ENCODE data around the gene TLE3.

TLE3 gene

GRCh38 chr15:70082281-70082900 is 15.3 kb downstream of the TLE3 start:
- no peak for FAIRE-seq

DNA sequence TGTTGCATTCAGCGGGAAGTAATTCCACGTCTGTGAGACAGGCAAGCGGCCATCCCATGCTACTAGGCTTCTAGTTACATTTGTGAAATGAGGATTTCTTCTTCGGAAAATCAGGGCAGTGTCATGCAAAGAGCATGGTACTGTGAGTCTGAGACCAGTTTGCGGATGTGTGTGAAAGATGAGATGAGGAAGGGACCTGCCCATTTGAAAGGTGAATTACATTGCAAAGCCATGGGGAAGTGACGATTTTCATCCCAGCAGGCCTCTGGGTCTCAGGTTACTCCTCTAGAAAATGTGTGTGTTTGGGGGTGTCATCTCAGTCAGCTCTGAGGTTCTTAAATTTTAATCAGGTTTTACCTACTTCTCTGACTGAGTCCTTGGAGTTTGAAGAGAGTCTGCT is 16.1 kb downstream of the TLE3 start:
- FAIRE-seq: no peak

DNA sequence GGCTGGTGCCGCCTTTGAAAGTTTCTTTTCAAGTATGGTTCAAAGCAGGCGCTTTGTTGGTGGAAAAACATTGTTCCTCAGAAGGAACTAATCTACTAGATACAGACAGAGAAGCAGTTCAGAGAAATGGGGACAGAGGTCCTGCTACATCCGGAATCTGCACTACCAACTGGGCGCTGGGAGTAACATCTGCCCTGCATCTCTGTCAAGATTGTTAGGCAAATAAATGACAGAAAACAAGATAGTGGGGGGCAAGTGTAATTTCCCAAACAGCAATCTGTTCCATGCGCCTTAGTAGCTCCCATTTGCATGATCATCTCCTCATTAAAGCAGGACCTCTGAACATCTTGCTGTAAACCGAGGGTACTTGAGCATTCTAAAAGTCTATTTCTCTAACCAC is 17.4 kb downstream of the TLE3 start:
- no peak for FAIRE-seq

DNA sequence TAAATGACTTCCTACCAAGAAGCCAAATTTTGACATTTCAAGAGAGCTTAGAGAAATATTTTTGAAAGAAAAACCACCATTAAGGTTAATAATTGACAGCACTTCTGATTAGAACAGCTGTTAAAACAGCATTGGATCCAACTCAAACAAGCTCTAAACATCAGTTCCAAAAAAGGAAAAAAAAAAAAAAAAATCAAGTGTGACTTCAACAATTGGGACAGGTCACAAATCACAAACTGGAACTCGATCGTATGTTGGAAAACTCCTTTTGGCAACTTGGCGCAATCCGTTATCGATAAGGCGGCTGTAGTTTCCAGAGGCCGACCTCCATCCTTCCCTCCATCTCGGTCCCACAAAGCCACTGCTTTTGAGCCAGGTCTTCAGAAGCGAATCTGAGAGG is 17.8 kb downstream of the TLE3 start:
- FAIRE-seq: no peak

- no peak for FAIRE-seq
These were observed 18.9 kb downstream of the TLE3 start for GRCh38 chr15:70078578-70079417.

DNA sequence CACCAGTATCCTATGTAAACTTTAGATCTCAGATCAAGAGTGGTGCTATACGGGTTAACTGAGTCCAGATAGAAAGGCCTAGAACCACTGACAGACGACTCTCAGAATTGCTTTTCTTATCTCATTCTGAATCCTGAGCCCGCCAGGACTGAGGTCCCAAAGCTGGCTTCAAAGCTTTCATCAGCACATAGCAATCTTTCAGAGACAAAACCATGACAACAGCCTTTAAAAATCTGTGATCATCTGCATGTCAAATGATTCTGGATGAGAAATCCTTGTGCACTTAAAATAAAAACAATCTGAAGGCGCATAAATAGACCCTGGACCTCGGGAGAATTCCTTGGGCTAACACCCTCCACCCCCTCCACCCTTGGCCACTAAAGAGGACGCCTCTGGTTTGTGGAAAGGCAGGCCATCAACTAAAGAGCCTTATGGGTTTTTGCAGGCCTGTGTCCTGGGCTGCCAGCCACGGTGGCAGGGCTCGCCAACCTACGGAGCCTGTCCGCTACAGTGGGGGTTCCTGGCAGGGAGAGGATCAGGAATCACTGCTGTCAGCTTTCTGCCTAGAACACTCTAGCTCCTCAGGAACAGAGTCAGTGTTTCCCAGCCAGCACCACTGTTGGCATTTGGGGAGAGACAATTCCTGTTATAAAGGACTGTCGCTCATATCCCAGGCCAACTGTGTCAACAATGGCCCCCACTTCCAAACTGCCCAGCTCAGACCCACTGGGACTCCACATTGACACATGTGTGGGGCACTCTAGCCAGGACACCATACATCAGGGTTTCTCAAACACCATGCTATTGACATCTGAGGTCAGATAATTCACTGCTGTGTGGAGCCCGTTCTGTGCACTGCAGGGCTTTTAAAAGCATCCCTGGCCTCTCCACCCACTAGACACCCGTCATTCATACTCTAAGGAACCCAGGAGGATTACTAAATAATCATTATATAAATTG is 20.2 kb downstream of the TLE3 start:
- FAIRE-seq: no peak

DNA sequence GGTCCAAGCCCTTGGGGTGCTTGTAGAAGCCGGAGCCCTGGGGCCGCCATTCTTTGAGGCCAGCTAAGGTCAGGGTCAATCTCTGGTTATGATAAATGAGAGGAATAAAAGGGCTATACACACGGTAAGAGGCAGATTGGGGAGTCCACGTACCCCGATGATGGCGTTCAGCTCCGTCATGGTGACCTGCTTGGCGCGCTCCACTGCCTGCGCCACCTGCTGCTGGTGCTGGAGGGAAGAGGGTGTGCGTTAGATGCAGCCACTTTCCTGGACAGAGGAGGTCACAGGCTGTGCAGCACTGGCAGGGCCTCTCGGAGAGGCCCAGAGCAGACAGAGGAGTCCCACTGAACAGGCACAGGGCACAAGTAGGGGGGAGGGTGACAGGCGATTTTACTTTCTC is 23.3 kb downstream of the TLE3 start:
- no peak for FAIRE-seq

DNA sequence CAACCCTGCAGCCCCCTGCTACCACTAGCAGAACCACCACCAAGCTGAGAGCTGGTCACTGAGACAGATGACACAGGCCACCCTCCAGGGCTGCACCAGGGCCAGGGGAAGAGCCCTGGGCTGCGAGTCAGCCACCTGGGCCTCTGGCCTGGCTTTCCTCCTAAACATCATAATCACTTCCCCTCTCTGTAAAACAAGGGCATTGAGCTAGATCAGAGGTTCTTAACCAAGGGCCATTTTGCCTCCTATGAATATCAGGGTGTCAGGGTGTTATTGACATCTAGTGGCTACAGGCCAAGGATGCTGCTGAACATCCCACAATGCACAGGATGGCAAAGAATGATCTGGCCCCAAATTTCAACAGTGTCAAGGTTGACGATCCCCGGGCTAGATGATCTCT is 25.2 kb downstream of the TLE3 start:
- FAIRE-seq: no peak

- no peak for FAIRE-seq
These were observed 25.9 kb downstream of the TLE3 start for GRCh38 chr15:70071799-70072198.

DNA sequence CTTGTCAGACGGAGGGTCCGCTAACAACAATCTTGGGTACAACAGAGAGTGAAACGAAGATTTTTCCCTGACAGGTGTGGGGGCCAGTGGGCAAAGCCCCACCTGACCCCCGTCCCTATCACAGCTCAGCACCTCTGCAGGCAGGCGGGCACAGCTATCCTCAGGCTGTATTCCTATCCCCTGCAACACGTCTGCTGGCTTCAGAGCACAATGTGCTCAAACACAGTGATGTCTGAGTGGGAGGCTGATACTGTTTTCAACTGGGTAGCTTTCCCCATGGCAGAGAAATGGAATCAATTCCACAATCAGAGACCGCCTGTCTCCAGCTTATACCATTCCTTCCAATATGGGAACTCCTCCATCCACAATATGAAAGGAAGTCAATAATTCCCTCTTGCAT is 28.0 kb downstream of the TLE3 start:
- no peak for FAIRE-seq

- FAIRE-seq: no peak
These were observed 28.7 kb downstream of the TLE3 start for GRCh38 chr15:70068783-70069565.

DNA sequence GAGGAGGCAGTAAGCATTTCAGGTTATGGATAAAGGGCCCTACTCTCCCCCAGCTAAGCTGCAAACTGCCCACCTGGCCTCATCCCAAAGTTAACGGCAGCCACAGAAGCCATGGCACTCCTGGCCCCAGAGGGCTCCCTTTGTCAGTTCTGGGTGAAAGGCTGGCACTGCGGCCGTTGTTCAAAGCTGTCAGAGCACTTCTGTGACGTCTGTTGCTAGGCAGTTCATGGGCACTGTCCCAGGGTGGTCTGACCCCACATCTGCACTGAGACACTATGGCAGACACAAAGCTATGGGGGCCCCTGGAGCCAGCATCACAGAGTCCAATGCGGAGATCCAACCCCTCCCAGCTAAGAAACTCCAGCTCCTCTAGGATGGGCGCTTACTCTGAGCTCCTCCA is 30.0 kb downstream of the TLE3 start:
- no peak for FAIRE-seq

GRCh38 chr15:70067011-70067410 is 30.7 kb downstream of the TLE3 start:
- FAIRE-seq: no peak

DNA sequence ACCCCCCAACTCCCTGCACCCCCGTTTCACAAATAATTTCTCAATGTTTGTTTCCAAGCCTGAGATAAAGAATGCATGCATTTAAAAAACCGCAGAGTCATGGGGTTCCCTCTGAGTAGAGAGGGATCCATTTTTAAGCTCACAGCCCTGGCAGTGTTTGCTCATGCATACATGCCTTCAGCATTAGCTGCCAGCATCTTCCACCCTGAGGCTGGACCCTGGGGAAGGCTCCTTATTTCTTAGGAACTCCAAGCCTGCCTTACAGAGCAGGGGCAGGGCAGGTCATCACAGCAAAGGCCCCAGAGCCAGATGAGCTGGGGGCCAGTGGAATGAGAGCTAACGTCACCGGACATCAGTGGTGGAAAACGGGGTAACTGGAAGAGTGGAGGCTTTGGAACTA is 31.3 kb downstream of the TLE3 start:
- no peak for FAIRE-seq

DNA sequence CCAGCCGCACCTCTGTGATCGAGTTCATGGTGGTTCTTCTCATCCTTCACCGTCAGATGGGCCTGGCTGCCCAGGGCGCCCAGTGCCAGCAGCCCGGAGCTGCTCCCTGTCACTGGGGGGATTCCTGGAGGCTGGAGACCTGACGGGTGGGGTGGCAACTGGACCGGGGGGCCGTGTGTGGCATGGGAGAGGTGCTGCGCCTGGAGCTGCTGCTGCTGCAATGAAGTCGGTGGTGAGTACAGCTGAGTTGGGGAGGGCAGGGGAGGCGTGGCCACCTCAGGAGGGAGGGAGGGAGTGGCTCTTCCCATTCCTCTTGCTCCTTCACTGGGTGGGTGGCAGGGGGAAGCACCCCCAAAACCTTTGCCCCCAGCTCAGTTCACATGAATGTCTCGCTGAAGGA is 31.7 kb downstream of the TLE3 start:
- FAIRE-seq: no peak

- FAIRE-seq: no peak
These were observed 32.6 kb downstream of the TLE3 start for GRCh38 chr15:70065006-70065722.

DNA sequence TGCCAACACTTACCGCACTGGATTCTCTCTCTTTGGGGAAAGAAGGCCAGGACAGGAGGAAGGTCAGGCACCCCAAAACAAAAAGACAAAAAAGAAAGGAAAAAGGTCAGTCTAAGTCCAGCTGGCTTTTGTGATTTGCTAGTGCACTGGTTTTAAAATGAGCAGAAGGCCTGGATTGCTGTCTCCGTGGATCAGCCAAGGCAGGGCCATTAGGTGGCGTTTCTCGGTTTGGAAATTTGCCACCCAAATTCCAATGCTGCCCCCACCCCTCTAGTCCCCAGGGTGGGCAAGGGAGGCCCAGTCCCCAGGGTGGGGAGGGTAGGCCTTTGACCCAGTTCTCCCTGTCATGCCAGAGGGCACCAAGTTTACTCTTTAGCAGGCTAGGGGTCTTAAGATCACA is 33.3 kb downstream of the TLE3 start:
- no peak for FAIRE-seq

DNA sequence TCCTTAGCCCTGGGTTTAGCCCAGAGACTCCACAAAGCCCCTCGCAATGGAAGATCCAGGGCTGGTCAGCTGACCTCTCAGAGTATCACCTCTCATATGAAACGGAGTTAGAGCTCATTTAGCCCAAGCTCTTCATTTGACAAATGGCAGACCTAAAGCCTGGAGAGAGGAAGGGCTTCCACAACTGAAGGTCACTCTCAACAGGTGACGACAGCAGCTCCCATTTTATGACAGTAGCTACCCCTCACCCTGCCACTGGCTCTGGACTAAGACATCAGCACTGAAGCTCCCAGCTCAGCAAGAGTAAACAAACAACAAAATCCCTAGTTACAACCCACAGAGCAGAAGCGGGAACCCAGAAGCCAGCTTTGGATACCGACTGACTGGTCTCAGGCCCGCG is 33.7 kb downstream of the TLE3 start:
- no peak for FAIRE-seq

DNA sequence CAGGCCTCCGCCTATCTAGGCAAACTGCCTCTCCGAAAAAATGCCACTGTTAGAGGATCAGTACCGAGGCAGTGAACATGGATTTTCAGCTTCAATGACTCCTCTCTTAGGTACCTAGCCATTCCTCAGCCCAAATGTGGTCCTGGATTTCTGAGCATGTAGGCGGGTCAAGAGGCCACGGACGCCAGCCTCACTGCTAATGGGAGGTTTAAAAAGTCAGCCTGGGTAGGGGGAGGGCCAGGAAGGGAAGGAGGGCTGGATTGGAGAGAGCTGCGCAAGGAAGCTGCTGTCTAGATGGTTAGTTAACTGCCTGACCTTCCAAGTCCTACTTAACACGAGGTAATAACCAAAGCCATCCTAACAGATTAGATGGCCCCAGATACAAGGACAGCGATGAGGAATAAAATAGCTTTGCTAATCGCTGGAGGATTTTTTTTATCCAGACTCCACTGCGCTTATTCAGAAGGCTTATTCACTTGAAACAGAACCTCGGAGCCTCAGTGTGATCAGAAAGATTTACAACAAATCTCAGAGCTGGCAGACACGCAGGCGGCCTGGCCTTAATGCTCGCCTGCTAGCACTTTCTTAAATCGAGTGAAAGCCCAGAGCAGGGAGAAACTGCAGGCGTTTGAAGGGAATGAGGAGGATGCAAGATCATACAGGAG is 34.3 kb downstream of the TLE3 start:
- no peak for FAIRE-seq

- FAIRE-seq: no peak
These were observed 35.3 kb downstream of the TLE3 start for GRCh38 chr15:70062321-70062956.

DNA sequence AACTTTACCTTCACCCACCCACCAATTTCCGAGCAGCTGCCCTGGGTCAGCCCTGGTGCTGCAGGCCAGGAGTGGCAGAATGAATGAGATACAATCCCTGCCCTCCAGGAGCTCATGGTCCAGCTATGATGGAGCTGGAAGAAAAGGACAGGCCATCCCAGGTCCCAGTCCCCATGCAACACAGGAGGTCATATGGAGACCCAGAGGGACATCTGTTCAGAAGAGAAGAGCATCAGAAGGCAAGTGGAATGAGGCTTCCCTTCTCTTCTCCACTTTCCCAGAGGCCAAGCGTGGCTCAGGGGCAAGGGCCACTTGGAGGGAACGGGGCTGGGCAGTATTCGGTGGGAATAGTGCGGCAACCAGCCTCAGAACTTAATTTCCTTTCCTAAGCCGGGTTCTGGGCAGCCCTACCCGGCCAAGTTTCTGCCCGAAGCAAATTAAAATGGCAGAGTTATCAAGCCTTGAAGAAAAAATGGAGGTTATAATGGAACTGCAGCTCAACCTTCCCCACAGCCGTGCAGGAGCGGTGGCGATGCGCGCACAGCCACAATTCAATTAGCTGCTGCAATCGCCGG is 35.9 kb downstream of the TLE3 start:
- no peak for FAIRE-seq

Measured in A204.1 (cell line).